PC-9 (cell line): ENCODE measurements around the gene TECPR1. TPM values are rescaled to one million over a fixed set of nuclear protein-coding genes. Genes with fewer than 3 reads are reported as not detected.

ENCODE experiments used
- BruUV-seq: library from RNA; stranded (reverse); fragments of 400-500 nt; replicated peaks from 2 replicates; lab custom pipeline; 2021; lab: Mats Ljungman, UMichigan
- CTCF ChIA-PET: fragments of 300-600 bp; sonication (Branson Sonifier 250); formaldehyde crosslinking; loops from one replicate; lab custom pipeline; 2022; ENCODE audit warnings: antibody characterized with exemption; lab: Charles Lee
- POLR2A ChIA-PET: fragments of 300-600 bp; sonication (Branson Sonifier 250); formaldehyde crosslinking; loops from one replicate; lab custom pipeline; 2022; ENCODE audit warnings: antibody characterized with exemption; ENCODE audit not compliant: unreplicated experiment; lab: Charles Lee
- DNase-seq, 2 experiments: peaks; one replicate each; pipeline versions ENCODE4 v3.0.0 to v3.0.0-alpha.2; 2015 to 2022; ENCODE audit warnings: mixed read lengths in 1 of 2
- H2AFZ ChIP-seq: fragments of 200-600 bp; sonication (generic); 2 replicates; pipeline ENCODE4 v1.8.1; 2017; ENCODE audit warnings: antibody characterized with exemption
- H3F3A ChIP-seq: fragments of 200-600 bp; sonication (generic); 2 replicates; pipeline ENCODE4 v1.8.1; 2017; ENCODE audit warnings: antibody characterized with exemption, mild to moderate bottlenecking, low read depth; ENCODE audit not compliant: insufficient read depth
- H3K27ac ChIP-seq: fragments of 200-600 bp; sonication (generic); 2 replicates; pipeline ENCODE4 v1.6.1; 2016; ENCODE audit warnings: mixed run types
- H3K27me3 ChIP-seq: fragments of 200-600 bp; sonication (generic); 2 replicates; pipeline ENCODE4 v1.6.1; 2016; ENCODE audit warnings: low read depth, mixed run types; ENCODE audit not compliant: insufficient read depth
- H3K36me3 ChIP-seq: fragments of 200-600 bp; sonication (generic); 2 replicates; pipeline ENCODE4 v1.6.1; 2016; ENCODE audit warnings: low read depth, mixed run types
- H3K4me1 ChIP-seq: fragments of 200-600 bp; sonication (generic); replicated peaks from 2 replicates; pipeline ENCODE4 v1.6.1; 2016; ENCODE audit warnings: mixed run types; ENCODE audit not compliant: insufficient read depth
- H3K4me2 ChIP-seq: fragments of 200-600 bp; sonication (generic); 2 replicates; pipeline ENCODE4 v1.6.1; 2017; ENCODE audit warnings: mixed run types
- H3K4me3 ChIP-seq: fragments of 200-600 bp; sonication (generic); 2 replicates; pipeline ENCODE4 v1.6.1; 2016; ENCODE audit warnings: mixed run types
- H3K79me2 ChIP-seq: fragments of 200-600 bp; sonication (generic); 2 replicates; pipeline ENCODE4 v1.6.1; 2017; ENCODE audit warnings: low read depth, mixed run types
- H3K9me2 ChIP-seq: fragments of 200-600 bp; sonication (generic); 2 replicates; pipeline ENCODE4 v1.8.1; 2017; ENCODE audit warnings: mild to moderate bottlenecking; ENCODE audit not compliant: insufficient read depth
- H3K9me3 ChIP-seq: fragments of 200-600 bp; sonication (generic); 2 replicates; pipeline ENCODE4 v1.8.1; 2016; ENCODE audit warnings: low read depth; ENCODE audit not compliant: insufficient read depth
- H4K20me1 ChIP-seq: fragments of 200-600 bp; sonication (generic); 2 replicates; pipeline ENCODE4 v1.8.1; 2017; ENCODE audit not compliant: insufficient read depth
- EZH2 ChIP-seq: fragments of 200-600 bp; sonication (generic); IDR thresholded peaks from 2 replicates; pipeline ENCODE4 v1.8.0; 2017; ENCODE audit warnings: antibody characterized with exemption, low read depth
- intact Hi-C: fragments of 100-400 bp; cut with micrococcal nuclease; formaldehyde crosslinking; loops from one replicate; pipeline ENCODE4 v1.10.0; 2022; ENCODE audit not compliant: unreplicated experiment
- total RNA-seq: library from RNA; stranded (reverse); gene quantifications from 2 replicates; pipeline ENCODE4 v1.2.3, GENCODE V29; 2021
- TF ChIP-seq, protein P1 (sequence below): fragments of 200-600 bp; sonication (generic); conservative IDR thresholded peaks from 2 replicates; pipeline ENCODE4 v1.6.1; 2017; ENCODE audit warnings: mixed run types, antibody characterized with exemption, mild to moderate bottlenecking, moderate library complexity

TECPR1 gene
- total RNA-seq, 1 experiment from 2014 or later, result 22.7 TPM

DNA sequence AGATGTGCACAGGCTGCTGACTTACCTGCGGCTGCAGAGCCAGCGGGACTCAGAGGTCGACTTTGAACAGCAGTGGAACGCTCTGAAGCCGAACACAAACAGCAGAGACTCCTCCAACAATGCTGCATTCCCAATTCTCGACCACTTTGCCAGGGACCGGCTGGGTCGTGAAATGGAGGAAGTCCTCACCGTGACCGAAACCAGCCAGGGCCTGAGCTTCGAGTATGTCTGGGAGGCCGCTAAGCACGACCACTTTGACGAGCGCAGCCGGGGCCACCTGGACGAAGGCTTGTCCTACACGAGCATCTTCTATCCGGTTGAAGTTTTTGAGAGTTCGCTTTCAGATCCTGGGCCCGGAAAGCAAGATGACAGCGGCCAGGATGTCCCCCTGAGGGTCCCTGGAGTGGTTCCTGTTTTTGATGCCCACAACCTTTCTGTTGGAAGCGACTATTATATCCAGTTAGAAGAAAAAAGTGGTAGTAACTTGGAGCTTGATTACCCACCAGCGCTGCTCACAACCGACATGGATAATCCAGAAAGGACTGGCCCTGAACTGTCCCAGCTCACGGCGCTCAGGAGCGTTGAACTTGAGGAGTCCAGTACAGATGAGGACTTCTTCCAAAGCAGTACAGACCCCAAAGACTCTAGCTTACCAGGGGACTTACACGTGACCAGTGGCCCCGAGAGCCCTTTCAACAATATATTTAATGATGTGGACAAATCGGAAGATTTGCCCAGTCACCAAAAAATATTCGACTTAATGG, 60.2 kb downstream of the TECPR1 start:
- no peak for DNase-seq
- H3K4me1 ChIP-seq, result no peaks in the 10 kb centered on the region
- H3K79me2 ChIP-seq, result no peaks in the 10 kb centered on the region
- H3K27ac ChIP-seq, result no peak overlapping the region
- CTCF ChIA-PET, result no interaction called here
- H3K9me3 ChIP-seq, result no peaks in the 10 kb centered on the region
- H2AFZ ChIP-seq, result no peak overlapping the region
- H3K9me2 ChIP-seq, result no peaks in the 10 kb centered on the region
- peaks cover 13% of the 10 kb centered on the region; the same call in 1 of the 2 replicates for H3K36me3 ChIP-seq
- H3K27me3 ChIP-seq, result no peaks in the 10 kb centered on the region
- no peak overlapping the region for H3K4me3 ChIP-seq
- POLR2A ChIA-PET, result no interaction called here
- BruUV-seq, result no TSS peak
- intact Hi-C loops, result no loop called here
- H3F3A ChIP-seq, result no peaks in the 10 kb centered on the region
- H4K20me1 ChIP-seq, result peaks cover 6% of the 10 kb centered on the region
- H3K4me2 ChIP-seq, result no peak overlapping the region
- TF ChIP-seq, protein P1, sequence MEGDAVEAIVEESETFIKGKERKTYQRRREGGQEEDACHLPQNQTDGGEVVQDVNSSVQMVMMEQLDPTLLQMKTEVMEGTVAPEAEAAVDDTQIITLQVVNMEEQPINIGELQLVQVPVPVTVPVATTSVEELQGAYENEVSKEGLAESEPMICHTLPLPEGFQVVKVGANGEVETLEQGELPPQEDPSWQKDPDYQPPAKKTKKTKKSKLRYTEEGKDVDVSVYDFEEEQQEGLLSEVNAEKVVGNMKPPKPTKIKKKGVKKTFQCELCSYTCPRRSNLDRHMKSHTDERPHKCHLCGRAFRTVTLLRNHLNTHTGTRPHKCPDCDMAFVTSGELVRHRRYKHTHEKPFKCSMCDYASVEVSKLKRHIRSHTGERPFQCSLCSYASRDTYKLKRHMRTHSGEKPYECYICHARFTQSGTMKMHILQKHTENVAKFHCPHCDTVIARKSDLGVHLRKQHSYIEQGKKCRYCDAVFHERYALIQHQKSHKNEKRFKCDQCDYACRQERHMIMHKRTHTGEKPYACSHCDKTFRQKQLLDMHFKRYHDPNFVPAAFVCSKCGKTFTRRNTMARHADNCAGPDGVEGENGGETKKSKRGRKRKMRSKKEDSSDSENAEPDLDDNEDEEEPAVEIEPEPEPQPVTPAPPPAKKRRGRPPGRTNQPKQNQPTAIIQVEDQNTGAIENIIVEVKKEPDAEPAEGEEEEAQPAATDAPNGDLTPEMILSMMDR, result no peak
- TF ChIP-seq EZH2, result no peak

DNA sequence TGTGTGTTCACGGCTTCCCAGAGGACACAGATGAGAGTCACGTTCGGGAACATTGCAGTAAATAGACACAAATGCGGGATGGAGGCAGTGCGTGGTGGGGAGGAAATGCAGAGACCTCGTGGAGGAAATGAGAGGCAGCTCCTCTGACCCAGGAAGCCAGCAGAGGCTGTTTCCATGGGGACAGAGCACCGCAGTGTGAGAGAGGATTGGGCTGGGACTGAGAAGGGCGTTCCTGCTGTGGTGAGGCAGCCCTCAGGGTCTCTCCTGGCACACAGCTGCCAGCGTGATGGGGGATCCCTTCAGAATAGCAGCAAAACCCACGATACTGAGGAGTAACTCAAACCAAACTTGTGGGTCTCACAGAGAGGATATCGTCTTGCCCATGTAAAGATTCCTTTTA, 62.5 kb downstream of the TECPR1 start:
- intact Hi-C loops, result no loop called here
- Histone ChIP-seq H3K9me2 (no peaks in the 10 kb centered on the region), H3K27ac (no peak overlapping the region), H3K4me3 (no peak overlapping the region), H2AFZ (no peak overlapping the region), H3K36me3 (peaks cover 14% of the 10 kb centered on the region), H4K20me1 (no peaks in the 10 kb centered on the region), H3F3A (no peaks in the 10 kb centered on the region), H3K4me1 (no peaks in the 10 kb centered on the region), H3K79me2 (no peaks in the 10 kb centered on the region), H3K27me3 (no peaks in the 10 kb centered on the region), H3K4me2 (no peak overlapping the region), H3K9me3 (no peaks in the 10 kb centered on the region)
- CTCF ChIA-PET, result interaction anchor here (0.6 kb wide), 1 partner anchor 73 kb away, joined by 3 read pairs; no protein-coding TSS in a partner anchor
- POLR2A ChIA-PET, result no interaction called here
- DNase-seq, result no peak
- TF ChIP-seq EZH2, result no peak
- TF ChIP-seq, protein P1, result no peak
- BruUV-seq, result no TSS peak

DNA sequence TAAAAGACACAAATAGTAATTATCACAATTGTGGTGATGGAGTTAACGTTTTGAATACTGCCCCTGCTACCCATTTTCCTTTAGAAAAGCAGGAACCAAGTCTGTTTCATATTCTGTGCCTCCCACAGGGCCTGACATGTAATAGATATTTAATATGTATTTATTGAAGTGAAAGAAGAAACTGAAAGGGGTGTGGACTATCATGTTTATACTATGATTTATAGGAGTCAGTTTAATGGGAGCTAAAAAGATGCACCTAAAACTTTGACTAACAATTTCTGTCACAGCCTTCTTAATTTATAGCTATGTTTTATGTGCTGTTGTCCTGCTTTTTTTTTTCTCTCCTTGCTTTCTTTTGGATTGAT, 64.9 kb downstream of the TECPR1 start:
- Histone ChIP-seq H4K20me1 (0 out of 2 replicates have a peak, but pooled peaks cover 9% of the 10 kb centered on the region), H2AFZ (no peak overlapping the region), H3K27ac (no peak overlapping the region), H3K27me3 (no peaks in the 10 kb centered on the region), H3K4me1 (no peaks in the 10 kb centered on the region), H3K9me2 (no peaks in the 10 kb centered on the region), H3K4me2 (no peak overlapping the region), H3K79me2 (no peaks in the 10 kb centered on the region), H3K36me3 (peaks cover 6% of the 10 kb centered on the region), H3K4me3 (no peak overlapping the region), H3K9me3 (no peaks in the 10 kb centered on the region), H3F3A (no peaks in the 10 kb centered on the region)
- no peak for DNase-seq
- BruUV-seq, result no TSS peak
- CTCF ChIA-PET, result no interaction called here
- intact Hi-C loops, result no loop called here
- POLR2A ChIA-PET, result no interaction called here
- no peak for TF ChIP-seq EZH2
- TF ChIP-seq, protein P1, result no peak
